ENCODE measurements around the gene MAOA. TPM values are rescaled to one million over a fixed set of nuclear protein-coding genes. Genes with fewer than 3 reads are reported as not detected.

Gene MAOA
- 20.8 and 37.8 TPM in 2 replicates for total RNA-seq

GRCh38 chrX:43656005-43656494, at the start of gene MAOA:
TSS of gene MAOA (plus strand) at chrX:43656299. CDS start at chrX:43656342, 43 bp downstream.

Other genes with a start within 250 kb of the MAOA start
- under 0.01 TPM in 1 of 2 replicates, not detected in the other for gene MAOB, start 226.2 kb downstream of the MAOA start, total RNA-seq